SK-MEL-5 (cell line): ENCODE measurements around the gene ACSL1. TPM values are rescaled to one million over a fixed set of nuclear protein-coding genes. Genes with fewer than 3 reads are reported as not detected.
"Not testable (repeated sequence)": the region's sequence is repeated elsewhere in the genome, so short reads cannot be mapped to it uniquely, and the experiment has no call there.

Source experiments
- DNase-seq: peaks from one replicate; pipeline ENCODE4 v3.0.0-alpha.2; 2016; ENCODE audit warnings: low read depth, low spot score
- in situ Hi-C: cut with HindIII; loops from 2 replicates; pipeline ENCODE4 v1.10.0; 2016; ENCODE audit warnings: low sequenced_read_pairs, high pct_unique_total_duplicates, low pct_unique_long_range_greater_than_20kb
- total RNA-seq: library from RNA; depleted of rRNA; stranded (reverse); fragments of >200 nt; shearing (Covaris generic); gene quantifications from 2 replicates; pipeline ENCODE4 v1.2.3, GENCODE V29; 2014

ACSL1 gene
- total RNA-seq, 1 experiment from 2014 or later: 126 TPM

DNA sequence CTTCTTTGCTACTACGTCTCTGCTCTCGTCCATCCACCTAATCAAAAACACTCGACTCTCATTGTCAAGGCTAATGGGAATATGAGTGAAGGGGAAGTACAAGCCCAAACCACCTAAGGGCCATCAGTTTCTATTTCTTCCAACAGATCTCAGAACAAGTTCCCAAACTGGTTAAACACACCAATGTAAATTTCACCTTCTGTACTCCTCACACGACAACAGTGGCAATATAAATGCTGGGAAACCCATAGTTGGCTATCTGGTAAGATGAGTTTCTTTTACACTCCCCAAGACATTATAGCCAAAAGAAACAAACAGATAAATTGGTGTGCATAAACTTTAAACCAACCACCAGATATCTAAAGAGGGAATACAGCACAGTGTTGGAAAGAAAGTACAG, 21.9 kb downstream of the ACSL1 start:
- in situ Hi-C loops: no loop called here
- no peak for DNase-seq

DNA sequence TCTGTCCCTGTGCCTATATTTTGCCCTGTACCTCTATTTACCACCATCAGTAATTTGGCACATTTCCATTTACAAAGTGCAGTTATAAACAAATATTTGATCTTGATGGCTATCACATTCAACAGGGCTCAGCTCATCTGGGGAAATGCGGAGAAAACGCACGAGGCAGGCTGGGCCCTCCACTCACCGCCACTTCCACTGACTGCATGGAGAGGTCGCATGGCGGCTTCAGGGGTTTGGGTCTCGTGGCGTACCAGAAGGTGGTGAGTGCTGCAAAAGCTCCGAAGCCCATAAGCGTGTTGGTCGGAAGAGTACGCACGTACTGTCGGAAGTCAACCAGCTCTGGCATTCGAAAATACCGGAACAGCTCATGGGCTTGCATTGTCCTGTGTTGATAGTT, 22.6 kb downstream of the ACSL1 start:
- no peak for DNase-seq

DNA sequence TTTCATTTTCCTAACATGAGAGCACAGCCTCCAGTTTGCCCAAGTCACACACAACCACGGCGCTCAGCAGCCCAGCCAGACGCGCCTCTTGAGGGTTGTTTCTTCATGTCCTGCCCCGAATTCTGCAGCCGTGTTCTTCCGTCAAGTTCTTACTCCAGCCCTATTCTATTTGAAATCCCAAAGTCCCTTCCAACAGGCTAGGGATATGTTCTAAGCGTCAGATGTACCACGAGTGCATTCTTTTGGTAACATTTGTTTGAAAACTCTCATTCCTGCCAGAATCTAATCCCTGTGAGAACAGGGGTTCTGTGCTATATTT, 23.1 kb downstream of the ACSL1 start:
- no peak for DNase-seq
- in situ Hi-C loops: no loop called here

More for the DNA sequence above, 22.6 kb downstream of the ACSL1 start:
- in situ Hi-C loops: no loop called here

DNA sequence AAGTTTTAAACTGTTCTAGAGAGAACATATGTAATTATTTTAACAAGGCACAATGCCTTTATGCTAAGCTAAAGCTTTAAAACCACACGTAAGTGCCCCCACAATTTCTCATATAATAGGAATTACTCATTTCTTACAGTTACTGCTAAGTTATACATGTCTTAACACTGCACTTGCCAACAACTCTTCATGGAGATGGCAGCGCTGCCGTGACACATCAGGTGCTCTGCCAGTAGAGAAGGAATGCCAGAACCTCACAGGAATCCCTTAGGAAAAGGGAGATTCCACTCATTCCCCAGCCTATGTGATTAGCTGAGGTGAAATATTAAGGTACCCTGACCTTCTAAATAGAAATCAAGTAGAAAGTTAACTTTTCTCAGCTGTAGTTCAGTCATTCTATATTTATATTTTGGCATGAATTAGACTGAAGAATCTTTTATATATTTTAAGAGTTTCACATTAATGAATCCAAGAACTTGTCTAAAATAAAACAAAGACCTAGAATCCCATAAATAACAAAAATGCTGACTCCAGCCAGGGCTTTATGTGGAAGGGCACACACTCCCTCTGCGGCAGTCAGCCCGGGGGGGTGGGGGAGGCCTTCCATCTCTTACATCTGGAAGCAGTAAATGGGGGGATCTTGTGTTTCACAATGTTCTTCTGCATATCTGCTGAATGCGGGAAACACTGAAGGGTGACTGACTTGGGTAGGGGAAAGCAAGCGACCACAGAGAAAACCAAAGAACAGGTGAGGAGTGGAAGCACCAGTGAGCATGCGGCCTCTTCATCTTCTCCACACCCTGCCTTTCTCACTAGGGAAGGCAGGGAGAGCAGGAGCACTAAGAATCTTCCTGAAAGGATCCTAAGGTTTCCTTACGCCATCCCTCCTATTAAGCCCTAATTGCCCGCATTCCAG, 23.7 kb downstream of the ACSL1 start:
- DNase-seq: no peak
- in situ Hi-C loops: no loop called here

DNA sequence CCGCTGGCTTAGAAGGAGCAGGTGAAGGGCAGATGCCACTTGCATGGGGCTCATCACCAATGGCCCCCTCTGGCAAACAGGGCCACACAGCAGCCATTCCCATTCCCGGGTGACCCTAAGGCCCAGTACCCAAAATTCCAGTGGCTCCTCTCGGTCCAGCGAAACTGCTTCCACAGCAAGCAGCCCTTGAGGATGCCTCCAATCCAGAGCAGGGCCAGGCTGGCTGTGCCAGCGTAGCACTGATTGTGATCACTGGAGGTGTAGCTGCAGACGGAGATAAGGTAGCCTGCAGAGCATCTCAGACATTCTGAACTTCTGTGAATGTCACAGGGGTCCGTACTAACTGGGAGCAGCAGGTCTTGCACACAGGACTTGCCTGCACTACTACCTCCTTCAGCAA, 27.3 kb downstream of the ACSL1 start:
- no peak for DNase-seq
- in situ Hi-C loops: no loop called here

DNA sequence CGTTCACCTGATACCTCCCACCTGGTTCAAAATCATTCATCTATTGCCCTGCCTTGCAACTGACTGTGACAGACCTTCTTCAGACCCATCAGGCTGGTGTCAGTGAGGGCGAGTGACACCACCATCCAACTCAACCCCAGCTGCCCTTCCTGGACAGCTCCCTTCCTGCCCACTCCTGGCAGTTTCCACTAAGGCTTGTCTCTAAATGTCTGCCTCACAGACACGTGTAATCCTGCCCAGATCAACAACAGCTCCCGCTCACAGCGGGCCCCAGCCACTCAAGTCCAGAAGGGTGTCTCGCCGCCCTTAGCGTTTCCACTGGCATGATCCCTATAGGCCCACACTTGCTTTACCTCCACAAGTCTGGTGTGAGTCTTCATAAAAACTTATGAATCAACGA, 28.9 kb downstream of the ACSL1 start:
- in situ Hi-C loops: no loop called here
- DNase-seq: no peak

DNA sequence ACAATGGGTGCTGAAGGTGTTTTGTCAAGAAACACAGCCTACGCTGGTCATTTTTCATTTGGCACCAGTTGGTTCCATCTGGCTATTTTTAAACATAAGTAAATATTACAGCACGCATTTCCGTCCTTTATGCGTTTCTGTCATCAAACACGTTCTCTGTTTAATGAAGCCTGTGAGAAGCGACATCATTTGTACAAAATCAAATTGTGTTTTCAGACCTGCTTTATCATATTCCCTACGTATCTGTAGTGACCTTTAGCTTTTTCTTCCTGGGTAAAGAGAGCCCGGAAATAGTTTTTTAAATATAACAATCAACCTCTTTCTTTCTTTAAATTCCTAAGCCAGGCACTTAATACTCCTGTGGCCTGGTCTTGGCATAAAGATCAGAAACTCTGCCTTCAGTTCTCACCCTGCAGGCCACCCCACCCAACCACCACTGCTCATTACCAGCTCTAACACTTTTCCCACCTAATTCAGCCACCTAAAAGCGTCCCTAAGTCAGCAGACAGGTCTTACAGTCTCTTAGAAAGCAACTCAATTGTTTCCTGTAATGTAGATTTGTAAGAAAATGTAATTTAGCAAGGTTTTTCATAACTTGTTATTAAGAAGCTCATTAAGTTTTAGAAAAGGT, 30.4 kb downstream of the ACSL1 start:
- peak; percentile 84 for DNase-seq
- in situ Hi-C loops: no loop called here

DNA sequence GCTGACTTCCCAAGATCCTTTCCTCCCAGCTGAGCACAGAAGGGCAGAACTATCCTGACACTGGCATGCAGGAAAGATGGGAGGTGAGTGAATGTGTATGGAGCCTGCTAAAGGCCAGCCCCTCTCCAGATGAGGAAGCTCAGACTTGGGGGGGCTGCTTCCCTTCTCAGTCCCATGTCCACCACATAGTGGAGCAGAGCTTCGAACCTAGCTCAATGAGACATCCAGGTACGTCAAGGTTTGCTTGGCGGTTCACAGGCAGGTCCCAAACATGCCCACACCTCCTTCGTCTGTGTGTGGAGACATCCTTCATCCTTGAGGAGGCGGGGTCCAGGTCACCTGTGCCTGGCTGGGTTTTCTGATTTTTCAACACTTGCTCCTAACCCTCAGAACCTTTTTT, 31.3 kb downstream of the ACSL1 start:
- no peak for DNase-seq
- in situ Hi-C loops: no loop called here

DNA sequence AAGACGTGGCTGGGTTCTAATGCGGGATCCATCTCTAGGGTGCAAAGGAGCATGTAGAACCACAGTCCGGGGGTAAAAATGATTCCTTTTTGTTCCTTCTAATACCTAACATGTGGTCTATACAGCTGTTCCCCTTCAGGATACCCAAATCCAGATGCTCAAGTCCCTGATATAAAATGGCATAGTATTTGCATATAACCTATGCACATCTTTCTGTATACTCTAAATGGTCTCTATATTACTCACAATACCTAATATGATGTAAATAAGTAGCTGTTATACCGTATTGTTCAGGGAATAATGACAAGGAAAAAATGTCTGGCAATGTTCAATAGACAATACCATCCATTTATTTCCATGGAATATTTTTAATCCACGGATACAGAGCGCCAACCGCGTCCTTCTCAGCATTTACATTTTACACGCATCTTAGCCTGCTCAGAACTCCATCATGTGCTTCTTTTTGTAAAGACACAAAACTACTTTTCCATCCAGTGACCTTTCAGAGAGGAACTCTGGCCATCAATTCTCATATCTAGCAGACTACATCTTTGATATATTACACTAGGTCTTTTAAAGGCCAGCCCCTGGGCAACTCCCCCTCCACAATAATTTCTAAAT, 31.9 kb downstream of the ACSL1 start:
- DNase-seq: peak; percentile 59
- in situ Hi-C loops: no loop called here

DNA sequence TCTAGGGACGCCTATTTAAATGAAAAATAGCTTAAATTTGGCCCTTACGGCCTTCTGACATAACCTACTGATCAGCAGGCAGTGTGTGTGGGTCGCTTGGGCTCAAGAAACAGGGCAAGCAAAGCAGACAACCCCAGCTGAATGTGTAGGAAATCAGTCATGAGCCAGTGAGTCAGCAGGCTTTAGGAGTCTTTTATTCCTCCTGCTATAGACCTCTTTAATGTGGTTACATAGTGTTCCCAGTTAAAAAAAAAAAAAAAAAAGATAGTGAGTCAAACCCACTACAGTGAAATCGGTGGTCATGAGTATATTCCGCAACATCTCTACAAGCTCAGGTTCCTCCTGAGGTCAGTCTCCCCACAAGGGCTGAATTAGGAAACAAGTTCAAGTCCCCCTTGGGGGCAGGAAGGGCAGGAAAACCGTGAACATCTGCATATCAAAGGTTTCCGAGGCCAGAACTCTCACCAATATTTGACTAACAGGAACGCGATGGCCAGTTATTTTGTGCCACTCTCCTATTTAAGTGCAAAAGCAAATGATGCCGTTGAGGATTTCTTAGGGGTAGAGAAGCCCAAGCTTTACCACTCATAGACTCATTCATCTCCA, 32.7 kb downstream of the ACSL1 start:
- DNase-seq: peak; percentile 97
- in situ Hi-C loops: no loop called here

DNA sequence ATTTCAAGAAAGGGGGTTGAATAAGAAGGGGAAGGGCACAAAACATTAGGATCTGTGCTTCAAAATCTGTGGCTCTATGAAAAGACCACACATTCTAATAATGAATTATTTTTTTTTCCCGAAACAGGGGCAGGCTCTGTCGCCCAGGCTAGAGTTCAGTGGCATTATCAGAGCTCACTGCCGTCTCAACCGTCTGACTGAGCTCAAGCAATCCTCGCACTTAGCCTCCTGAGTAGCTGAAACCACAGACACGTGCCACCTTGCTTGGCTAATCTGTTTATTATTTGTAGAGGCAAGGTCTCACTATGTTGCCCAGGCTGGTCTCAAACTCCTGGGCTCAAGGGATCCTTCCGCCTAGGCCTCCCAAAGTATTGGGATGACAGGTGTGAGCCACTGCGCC, 33.4 kb downstream of the ACSL1 start:
- in situ Hi-C loops: no loop called here
- no peak for DNase-seq

DNA sequence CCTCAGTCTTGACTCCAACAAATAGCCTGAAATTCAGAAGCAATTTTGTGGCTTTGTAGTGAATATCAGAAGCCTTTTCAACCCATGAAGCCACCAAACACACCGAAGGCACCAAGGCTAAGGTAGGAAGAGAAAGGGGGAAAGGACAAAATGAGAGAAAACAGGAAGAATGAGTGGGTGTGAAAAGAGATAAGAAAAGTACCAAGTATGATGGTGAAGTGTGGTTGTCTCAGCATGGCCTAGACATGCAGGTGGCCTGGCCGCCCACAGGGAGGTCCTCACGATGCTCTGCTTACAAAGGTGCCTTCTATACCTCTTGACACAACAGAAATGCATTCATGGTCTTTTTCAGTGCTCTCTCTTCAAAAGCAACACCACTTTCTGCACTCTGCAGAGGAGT, 34.9 kb downstream of the ACSL1 start:
- in situ Hi-C loops: no loop called here
- DNase-seq: no peak

DNA sequence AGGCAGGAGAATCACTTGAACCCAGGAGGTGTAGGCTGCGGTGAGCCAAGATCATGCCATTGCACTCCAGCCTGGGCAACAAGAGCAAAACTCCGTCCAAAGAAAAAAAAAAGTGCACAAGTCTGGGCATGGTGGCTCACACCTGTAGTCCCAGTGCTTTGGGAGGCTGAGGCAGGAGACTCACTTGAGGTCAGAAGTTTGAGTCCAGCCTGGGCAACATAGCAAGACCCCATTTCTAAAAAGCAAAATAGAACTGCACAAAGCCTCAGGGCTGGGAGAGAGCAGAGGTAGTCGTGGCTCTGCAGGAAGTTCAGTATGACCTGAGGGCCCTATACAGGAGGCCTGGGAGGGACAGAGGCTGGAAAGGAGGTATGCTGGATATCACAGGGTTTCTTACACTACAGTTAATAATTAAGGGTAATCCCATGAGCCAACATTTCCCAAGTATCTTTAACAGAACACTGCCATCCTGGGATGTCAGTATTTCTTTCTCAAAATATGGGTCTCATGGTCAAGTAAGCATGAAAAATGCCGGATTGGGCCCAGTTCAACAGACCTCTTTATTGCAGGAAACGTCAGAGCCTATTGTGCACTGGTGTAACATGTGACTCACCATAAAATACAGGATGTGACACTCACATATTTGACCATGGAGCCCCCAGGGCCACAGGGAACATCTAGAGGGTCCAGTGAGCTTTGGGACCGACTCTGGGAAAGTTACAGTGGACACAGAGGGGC, 37.8 kb downstream of the ACSL1 start:
- in situ Hi-C loops: no loop called here

DNA sequence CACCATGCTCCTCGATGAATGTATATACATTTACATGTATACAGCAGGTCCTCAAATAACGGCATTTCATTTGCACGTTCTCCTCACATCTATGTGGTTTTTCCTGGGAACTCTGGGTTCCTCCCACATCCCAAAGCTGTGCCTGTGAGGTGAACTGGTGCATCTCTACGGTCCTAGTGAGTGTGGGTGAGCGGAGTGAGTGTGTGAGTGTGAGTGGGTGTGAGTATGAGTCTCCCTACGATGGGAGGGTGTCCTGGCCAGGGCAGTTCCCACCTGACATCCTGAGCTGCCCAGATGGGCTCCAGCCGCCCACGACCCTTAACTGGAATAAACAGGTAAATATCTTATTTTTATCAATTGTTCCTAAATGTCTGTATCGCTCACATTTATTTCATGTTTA, 40.0 kb downstream of the ACSL1 start:
- in situ Hi-C loops: no loop called here
- no peak for DNase-seq

More for the DNA sequence above, 37.8 kb downstream of the ACSL1 start:
- DNase-seq: no peak

DNA sequence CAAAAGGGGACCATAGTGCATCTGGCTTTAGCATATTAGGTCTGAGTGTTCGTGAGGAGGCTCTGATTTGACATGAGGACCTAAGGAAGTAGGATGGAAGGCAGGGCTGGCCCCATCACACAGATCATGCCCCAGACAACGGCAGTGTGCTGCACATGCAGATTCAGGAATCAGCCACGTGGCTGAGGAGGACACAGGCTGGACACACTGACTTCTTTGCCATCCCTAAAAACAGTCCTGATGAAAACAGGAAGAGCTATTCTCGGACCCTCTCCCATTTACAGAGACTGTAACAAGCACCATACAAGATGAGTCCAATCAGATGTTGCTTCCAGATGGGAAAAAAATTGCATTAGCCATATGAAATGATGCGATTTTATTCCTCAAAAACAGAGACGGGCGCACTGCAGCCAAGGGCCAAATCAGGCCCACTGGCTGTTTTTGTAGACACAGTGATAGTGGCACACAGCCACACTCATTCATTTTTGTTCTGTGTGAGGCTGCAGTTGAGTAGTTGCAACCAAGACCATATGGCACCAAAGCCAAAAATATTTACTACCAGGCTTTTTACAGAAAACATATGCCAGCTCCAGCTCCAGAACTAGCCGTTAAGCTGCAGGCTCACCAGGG, 41.0 kb downstream of the ACSL1 start:
- in situ Hi-C loops: no loop called here
- DNase-seq: no peak

DNA sequence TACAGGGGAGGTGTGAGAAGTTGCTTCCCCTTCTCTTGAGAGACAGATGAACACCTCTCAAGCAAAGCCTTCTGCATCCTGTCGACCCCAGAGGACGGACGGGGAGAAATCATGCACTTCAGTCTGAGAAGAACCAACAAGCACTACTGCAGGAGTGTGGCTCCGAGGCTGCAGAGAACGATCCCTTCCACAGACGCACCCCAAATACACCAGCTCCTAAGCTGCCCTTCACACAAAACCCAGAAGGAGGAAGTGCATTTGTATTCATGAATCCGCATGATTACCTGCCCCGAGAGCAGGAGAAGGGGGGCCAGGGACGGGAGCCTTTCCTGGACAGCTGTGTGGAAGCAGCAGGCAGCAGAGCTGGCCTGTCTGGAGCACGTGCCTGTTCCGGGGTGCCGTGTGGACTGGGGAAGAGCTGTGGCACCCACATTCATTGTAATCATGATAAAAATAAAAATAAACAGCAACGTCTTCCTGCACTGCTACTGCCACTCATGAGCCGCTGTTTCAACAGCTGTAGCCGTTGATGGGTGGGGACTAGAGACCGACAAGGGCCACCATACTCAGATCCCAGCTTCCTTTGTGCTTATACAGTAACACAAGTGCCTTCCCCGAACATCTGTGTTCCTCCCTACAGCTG, 42.9 kb downstream of the ACSL1 start:
- DNase-seq: no peak
- in situ Hi-C loops: no loop called here

DNA sequence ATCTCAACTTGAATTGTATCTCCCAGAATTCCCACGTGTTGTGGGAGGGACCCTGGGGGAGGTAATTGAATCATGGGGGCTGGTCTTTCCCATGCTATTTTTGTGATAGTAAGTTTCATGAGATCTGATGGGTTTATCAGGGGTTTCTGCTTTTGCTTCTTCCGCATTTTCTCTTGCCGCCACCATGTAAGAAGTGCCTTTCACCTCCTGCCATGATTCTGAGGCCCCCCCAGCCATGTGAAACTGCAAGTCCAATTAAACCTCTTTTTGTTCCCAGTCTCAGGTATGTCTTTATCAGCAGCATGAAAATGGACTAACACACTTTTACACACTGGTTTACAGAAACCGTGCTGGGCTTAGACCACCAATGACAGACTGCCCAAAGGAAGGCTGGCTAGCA, 46.6 kb downstream of the ACSL1 start:
- DNase-seq, in situ Hi-C loops: not testable (repeated sequence)
